Islet of Langerhans (tissue), 1 donor: Measurements from ENCODE around the gene LIPH.
"Not testable (repeated sequence)": the region's sequence is repeated elsewhere in the genome, so short reads cannot be mapped to it uniquely, and the experiment has no call there.

Source experiments
- FAIRE-seq: peaks from one replicate; lab custom pipeline; 2011; peaks lifted over from hg19 to GRCh38; lab: Jason Lieb, UNC

The LIPH gene

DNA sequence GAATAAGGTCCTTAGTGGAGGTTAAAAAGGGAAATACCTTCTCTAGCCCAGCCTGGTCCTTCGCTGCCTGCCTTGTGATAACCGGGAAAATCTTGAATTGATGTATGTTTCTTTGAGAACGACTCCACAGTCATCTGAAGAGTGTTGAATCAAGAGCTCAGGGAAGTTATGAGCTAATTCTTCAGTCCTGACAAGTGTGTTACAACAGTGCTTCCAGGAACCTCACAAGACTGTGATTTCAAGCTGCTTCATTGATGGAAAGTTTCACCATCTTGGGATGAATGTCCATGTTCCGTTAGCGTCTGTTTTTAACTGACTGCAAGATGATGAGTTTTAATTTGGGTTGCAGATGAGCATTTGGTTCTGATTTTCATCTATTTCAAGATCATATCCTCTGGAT is 66.0 kb downstream of the LIPH start:
- FAIRE-seq = no peak

- FAIRE-seq = no peak
These were observed 68.1 kb downstream of the LIPH start for GRCh38 chr3:185484296-185484695.

- FAIRE-seq = no peak
These were observed 72.9 kb downstream of the LIPH start for GRCh38 chr3:185479373-185479945.

DNA sequence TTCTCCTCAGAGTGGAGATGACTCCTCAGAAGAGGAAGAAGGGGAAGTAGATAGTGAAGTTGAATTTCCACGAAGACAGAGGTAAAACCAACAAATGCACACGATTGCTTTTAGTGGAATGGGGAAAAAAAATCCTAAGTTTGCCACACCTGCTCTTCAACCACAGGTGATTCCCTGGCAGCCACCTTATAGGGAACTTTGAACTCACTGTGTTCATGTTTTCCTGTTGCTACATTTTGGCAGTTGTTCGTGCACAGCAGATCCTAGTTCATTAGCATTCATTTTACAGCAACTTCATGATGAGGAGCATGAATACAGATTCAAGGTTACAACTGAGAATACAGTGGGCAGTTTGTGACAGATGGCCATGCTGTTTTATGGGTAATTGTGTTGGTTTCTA is 75.1 kb downstream of the LIPH start:
- FAIRE-seq = no peak

DNA sequence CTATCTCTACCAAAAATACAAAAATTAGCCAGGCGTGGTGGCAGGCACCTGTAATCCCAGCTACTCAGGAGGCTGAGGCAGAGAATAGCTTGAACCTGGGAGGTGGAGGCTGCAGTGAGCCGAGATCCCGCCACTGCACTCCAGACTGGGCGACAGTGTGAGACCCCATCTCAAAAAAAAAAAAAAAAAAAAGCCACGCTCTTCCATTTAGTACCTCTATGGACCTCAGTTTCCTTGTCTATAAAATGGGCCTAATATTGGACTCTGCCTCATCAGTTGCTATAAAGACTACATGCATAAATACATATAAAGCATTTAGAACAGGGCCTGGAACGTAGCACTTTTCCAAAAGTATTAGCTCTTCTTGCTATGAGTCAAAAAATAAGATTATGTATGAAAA is 77.5 kb downstream of the LIPH start:
- FAIRE-seq = not testable (repeated sequence)

GRCh38 chr3:185473290-185473815 is 79.0 kb downstream of the LIPH start:
- no peak for FAIRE-seq

GRCh38 chr3:185470323-185470722 is 82.1 kb downstream of the LIPH start:
- FAIRE-seq = no peak

GRCh38 chr3:185469542-185469941 is 82.8 kb downstream of the LIPH start:
- FAIRE-seq = no peak

DNA sequence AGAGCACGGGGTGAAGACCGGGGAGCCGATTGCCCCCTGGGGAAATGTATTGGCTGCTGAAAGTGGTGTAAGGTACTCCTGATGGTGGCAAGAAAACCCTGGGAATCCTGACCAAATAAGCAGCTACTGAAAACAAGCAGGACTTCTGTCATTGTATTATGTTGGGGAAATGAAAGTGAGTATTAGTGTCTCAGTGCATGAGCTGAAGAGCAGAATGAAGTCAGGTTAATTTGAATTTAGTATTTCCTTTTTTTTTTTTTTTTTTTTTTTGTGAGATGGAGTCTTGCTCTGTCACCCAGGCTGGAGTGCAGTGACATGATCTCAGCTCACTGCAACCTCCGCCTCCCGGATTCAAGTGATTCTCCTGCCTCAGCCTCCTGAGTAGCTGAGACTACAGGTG is 86.3 kb downstream of the LIPH start:
- FAIRE-seq = not testable (repeated sequence)

- no peak for FAIRE-seq
These were observed 86.9 kb downstream of the LIPH start for GRCh38 chr3:185465471-185465870.

DNA sequence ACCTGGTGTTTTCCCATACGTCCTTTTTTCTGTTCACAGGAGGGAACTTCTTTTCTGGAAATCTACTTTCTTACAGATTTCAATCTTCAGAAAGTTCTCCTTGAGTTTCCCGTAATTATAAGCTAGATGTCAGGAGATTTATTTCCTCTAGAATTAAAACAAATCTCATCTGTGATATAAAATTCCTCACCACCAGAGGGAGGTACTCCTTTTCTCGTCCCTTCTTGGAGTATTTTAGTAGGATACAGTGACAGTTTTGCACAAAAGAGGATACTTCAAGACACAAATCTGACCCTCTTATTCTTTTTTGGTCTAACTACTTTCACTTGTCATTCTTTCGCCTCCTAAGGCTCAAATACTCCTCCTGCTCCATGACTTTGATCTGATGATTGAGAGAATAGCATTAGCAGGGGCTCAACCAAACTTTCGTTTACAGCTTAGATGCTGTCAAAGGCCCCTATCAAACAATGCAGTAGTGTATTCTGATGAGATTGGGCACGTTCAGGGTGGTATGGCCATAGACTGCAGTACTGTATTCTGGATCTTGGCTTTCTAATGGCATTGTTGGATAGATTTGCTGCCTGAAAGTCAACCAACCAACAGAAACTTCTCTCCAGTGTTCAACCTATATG is 91.6 kb downstream of the LIPH start:
- FAIRE-seq = no peak

- FAIRE-seq = no peak
These were observed 92.1 kb downstream of the LIPH start for GRCh38 chr3:185460309-185460708.

DNA sequence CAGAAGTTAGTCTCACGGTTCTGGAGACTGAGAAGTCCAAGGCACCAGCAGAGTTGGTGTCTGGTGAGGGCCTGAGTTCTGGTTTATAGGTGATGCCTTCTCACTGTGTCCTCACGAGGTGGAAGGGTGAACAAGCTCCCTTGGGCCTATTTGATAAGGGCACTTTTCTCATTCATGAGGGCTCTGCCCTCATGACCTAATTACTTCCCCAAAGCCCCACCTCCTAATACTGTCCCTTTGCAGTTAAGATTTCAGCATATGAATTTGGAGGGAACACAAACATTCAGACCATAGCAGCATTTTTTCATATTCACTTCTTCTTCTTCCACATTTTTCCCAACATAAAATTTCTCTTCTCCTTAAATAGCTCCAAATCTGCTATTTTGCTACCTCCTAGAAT is 95.0 kb downstream of the LIPH start:
- no peak for FAIRE-seq
